HL-60 (cell line): Measurements from ENCODE around the gene HS3ST4.
"Not testable (repeated sequence)": the region's sequence is repeated elsewhere in the genome, so short reads cannot be mapped to it uniquely, and the experiment has no call there.

Experiments
- DNase-seq, 2 experiments: peaks; one replicate each; pipeline ENCODE4 v3.0.0-alpha.2; 2010 to 2020; ENCODE audit warnings: low read depth in 1 of 2, low spot score in 1 of 2
- H3K27ac ChIP-seq: fragments of 250-450 bp; sonication (Bioruptor Pico); replicated peaks from 2 replicates; pipeline ENCODE4 v1.5.1; 2020; ENCODE audit warnings: mild to moderate bottlenecking, moderate library complexity
- H3K27me3 ChIP-seq: fragments of 250-450 bp; sonication (Bioruptor Pico); 2 replicates; pipeline ENCODE4 v1.5.1; 2021; ENCODE audit warnings: mild to moderate bottlenecking, moderate library complexity; ENCODE audit not compliant: insufficient read depth, poor library complexity, severe bottlenecking
- H3K4me3 ChIP-seq: replicated peaks from 2 replicates; pipeline ENCODE4 v1.5.1; 2011; ENCODE audit warnings: mild to moderate bottlenecking, control low read depth, low read length; ENCODE audit not compliant: insufficient read depth
- CTCF ChIP-seq: IDR thresholded peaks from one replicate; pipeline ENCODE4 v1.5.1; 2011; ENCODE audit warnings: low read length, control low read depth, inconsistent platforms; ENCODE audit not compliant: insufficient read depth
- GABPA ChIP-seq: IDR thresholded peaks from 2 replicates; pipeline ENCODE4 v1.6.1; 2012; ENCODE audit warnings: low read depth
- POLR2AphosphoS5 ChIP-seq: IDR thresholded peaks from 2 replicates; pipeline ENCODE4 v1.6.1; 2012; ENCODE audit warnings: low read depth
- SPI1 ChIP-seq: IDR thresholded peaks from 2 replicates; pipeline ENCODE4 v1.6.1; 2012; ENCODE audit warnings: low read depth, mild to moderate bottlenecking, borderline replicate concordance
- TF ChIP-seq, protein P1 (sequence below): IDR thresholded peaks from 2 replicates; pipeline ENCODE4 v1.6.1; 2012; ENCODE audit warnings: low read depth; ENCODE audit not compliant: insufficient replicate concordance

Gene HS3ST4

GRCh38 chr16:26019381-26020242 is 327.9 kb downstream of the HS3ST4 start:
- Histone ChIP-seq H3K4me3 (no peak overlapping the region), H3K27ac (no peak overlapping the region), H3K27me3 (no peaks in the 10 kb centered on the region)
- no peak for TF ChIP-seq GABPA
- TF ChIP-seq CTCF = no peak
- no peak for TF ChIP-seq POLR2AphosphoS5
- TF ChIP-seq, protein P1, sequence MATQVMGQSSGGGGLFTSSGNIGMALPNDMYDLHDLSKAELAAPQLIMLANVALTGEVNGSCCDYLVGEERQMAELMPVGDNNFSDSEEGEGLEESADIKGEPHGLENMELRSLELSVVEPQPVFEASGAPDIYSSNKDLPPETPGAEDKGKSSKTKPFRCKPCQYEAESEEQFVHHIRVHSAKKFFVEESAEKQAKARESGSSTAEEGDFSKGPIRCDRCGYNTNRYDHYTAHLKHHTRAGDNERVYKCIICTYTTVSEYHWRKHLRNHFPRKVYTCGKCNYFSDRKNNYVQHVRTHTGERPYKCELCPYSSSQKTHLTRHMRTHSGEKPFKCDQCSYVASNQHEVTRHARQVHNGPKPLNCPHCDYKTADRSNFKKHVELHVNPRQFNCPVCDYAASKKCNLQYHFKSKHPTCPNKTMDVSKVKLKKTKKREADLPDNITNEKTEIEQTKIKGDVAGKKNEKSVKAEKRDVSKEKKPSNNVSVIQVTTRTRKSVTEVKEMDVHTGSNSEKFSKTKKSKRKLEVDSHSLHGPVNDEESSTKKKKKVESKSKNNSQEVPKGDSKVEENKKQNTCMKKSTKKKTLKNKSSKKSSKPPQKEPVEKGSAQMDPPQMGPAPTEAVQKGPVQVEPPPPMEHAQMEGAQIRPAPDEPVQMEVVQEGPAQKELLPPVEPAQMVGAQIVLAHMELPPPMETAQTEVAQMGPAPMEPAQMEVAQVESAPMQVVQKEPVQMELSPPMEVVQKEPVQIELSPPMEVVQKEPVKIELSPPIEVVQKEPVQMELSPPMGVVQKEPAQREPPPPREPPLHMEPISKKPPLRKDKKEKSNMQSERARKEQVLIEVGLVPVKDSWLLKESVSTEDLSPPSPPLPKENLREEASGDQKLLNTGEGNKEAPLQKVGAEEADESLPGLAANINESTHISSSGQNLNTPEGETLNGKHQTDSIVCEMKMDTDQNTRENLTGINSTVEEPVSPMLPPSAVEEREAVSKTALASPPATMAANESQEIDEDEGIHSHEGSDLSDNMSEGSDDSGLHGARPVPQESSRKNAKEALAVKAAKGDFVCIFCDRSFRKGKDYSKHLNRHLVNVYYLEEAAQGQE = no peak
- no peak for TF ChIP-seq SPI1
- DNase-seq = no peak

DNA sequence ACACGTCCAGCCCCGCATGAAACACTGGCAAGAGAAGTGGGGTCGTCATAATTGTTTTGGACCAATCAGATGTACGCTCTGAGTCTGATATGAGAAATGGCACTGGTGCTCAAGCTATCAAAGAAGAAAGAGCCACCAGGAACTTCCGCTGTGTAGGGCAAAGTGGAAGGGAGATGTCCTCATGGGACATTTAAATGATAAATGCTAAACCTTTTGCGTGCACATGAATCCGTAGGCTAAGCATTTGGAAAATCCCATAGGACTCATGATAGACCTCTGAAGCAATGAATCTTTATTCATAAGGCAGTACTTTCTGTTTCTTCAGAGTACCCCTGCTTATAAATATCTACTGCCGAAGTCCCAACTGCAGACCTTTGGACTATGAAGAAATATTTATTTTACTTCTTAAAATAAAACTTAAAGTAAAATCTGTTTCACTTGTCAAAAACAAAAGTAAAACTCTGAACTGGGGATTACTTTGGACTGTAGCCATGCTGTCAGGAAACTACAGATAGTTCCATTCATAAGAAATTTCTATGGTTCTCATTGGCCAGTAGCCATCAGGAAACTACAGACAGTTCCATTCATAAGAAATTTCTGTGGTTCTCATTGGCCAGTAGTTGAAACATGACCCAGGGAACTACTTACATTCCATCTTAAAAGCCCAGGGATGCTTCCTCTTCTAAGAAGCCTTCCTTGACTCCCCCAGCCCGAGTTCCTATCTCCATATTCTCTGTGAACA is 335.1 kb downstream of the HS3ST4 start:
- H3K4me3 ChIP-seq = no peak overlapping the region

GRCh38 chr16:26031286-26031685 is 339.5 kb downstream of the HS3ST4 start:
- H3K27ac ChIP-seq = no peak overlapping the region
- H3K4me3 ChIP-seq = no peak overlapping the region
- DNase-seq = no peak
- TF ChIP-seq GABPA (no peak), POLR2AphosphoS5 (no peak), SPI1 (no peak), CTCF (no peak)
- TF ChIP-seq, protein P1 = no peak
- H3K27me3 ChIP-seq = no peaks in the 10 kb centered on the region

More for the DNA sequence above, 335.1 kb downstream of the HS3ST4 start:
- no peaks in the 10 kb centered on the region for H3K27me3 ChIP-seq
- DNase-seq = no peak
- H3K27ac ChIP-seq = no peak overlapping the region
- TF ChIP-seq GABPA = no peak
- TF ChIP-seq SPI1 = no peak
- TF ChIP-seq CTCF = no peak
- TF ChIP-seq POLR2AphosphoS5 = no peak
- TF ChIP-seq, protein P1 = no peak

DNA sequence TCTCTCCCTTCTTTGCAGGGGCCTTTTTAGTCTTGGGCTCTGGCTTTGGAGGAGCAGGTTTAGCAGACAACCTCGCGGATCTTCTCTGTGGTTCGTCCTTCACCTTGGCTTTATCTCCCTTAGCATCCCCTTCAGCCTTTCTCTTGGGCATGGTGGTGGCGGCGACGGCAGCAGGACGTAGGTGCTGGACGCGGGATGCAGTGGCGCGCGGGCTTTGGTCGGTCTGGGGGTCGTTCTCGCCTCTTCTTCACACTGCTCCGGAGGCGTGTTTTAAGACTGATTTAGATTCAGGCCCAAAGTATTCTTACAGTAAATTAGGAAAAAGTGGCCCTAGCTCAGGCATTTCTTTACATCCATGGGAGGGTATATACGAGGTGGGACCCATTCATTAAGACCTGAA is 340.9 kb downstream of the HS3ST4 start:
- not testable (repeated sequence) for H3K4me3 ChIP-seq, DNase-seq, H3K27me3 ChIP-seq, H3K27ac ChIP-seq
